Cardiac muscle cell (in vitro differentiated cells and primary cell): ENCODE data around the gene NAXD. TPM values are rescaled to one million over a fixed set of nuclear protein-coding genes. Genes with fewer than 3 reads are reported as not detected.

Source experiments
- DNase-seq, 2 donors: peaks; one replicate each; pipeline versions ENCODE4 v3.0.0 to v3.0.0-alpha.2; 2010 to 2017; ENCODE audit warnings: low read depth in 1 of 2, low spot score in 1 of 2
- H3K27ac ChIP-seq: fragments of 200-600 bp; sonication (generic); 2 replicates; pipeline ENCODE4 v1.5.1; 2016
- H3K27me3 ChIP-seq: fragments of 200-600 bp; sonication (generic); 2 replicates; pipeline ENCODE4 v1.6.0; 2016; ENCODE audit warnings: control low read depth
- H3K36me3 ChIP-seq: fragments of 200-600 bp; sonication (generic); 2 replicates; pipeline ENCODE4 v1.5.1; 2016; ENCODE audit warnings: control low read depth
- H3K4me1 ChIP-seq: fragments of 200-600 bp; sonication (generic); 2 replicates; pipeline ENCODE4 v1.8.1; 2017; ENCODE audit warnings: low read depth, mild to moderate bottlenecking, mixed run types
- H3K4me3 ChIP-seq: fragments of 200-600 bp; sonication (generic); 2 replicates; pipeline ENCODE4 v1.5.1; 2016; ENCODE audit warnings: mild to moderate bottlenecking
- H3K9me3 ChIP-seq: fragments of 200-600 bp; sonication (generic); 2 replicates; pipeline ENCODE4 v1.5.1; 2017; ENCODE audit warnings: low read depth, mild to moderate bottlenecking, control low read depth
- CTCF ChIP-seq: IDR thresholded peaks from 2 replicates; pipeline ENCODE4 v1.5.1; 2012; ENCODE audit warnings: low read depth, mild to moderate bottlenecking, low read length
- polyA plus RNA-seq: library from polyadenylated mRNA; unstranded; fragments of >200 nt; fragmentation: Nextera tagmentation; extraction: Ambion mirVana; gene quantifications from 2 replicates; pipeline ENCODE4 v1.2.1, GENCODE V29; 2016
- total RNA-seq: library from RNA; depleted of rRNA; stranded (reverse); fragments of >200 nt; gene quantifications from 2 replicates; pipeline ENCODE4 v1.2.3, GENCODE V29; 2016

NAXD gene
- total and polyA plus RNA-seq, 2 experiments from 2014 or later, result 36.8 to 40.7 TPM

DNA sequence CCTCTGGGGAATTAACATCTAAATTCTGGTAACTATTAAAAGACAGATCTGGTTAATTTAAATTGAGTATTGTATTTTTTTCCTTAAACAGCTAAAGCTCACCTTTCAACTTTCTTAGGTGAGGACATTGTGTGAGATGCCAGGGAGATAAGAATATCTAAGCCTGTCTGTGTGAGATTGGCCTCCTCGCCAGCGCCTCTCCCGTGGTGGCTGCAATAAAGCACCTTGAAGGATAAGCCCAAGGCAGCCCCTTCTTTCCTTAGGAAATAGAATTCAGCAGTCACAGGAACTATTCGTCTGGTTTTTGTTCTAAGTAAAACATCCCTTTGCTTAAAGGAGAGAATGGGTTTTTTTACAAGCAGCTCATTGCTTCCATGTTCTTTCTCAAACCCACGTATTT lies 24.6 kb downstream of the NAXD start:
- peaks cover 36% of the 10 kb centered on the region for H3K36me3 ChIP-seq
- no peaks in the 10 kb centered on the region for H3K9me3 ChIP-seq
- no peak for DNase-seq
- no peaks in the 10 kb centered on the region for H3K27me3 ChIP-seq
- TF ChIP-seq CTCF, result no peak
- H3K4me3 ChIP-seq, result no peak overlapping the region
- H3K27ac ChIP-seq, result peak overlapping the region; percentile 26
- peaks cover 3% of the 10 kb centered on the region for H3K4me1 ChIP-seq

DNA sequence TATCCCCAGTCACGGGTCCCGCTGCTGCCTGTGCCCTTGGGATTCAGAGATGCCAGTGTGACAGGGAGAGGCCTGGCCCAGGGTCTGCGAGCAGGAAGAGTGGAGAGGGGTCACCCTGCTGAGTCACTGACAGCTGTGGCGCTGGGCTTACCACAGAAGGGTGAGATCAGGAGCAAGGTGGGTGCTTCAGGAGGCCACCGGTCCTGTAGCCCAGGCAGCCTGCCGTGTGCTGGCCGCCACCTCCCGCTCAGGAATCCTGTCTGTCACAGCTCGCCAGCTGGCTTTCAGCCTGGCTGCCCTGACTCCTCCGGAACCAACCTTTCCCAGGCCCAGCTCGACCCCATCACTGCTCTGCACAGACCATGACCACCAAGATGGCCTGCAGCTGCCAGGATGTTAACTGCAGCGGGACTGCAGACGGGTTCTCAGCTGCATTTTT lies 25.3 kb downstream of the NAXD start:
- H3K27ac ChIP-seq, result peak overlapping the region; percentile 13
- H3K36me3 ChIP-seq, result peaks cover 34% of the 10 kb centered on the region
- no peak for TF ChIP-seq CTCF
- H3K4me3 ChIP-seq, result no peak overlapping the region
- H3K4me1 ChIP-seq, result peaks cover 3% of the 10 kb centered on the region
- H3K9me3 ChIP-seq, result no peaks in the 10 kb centered on the region
- no peaks in the 10 kb centered on the region for H3K27me3 ChIP-seq
- no peak for DNase-seq

- peaks cover 3% of the 10 kb centered on the region for H3K4me1 ChIP-seq
- no peaks in the 10 kb centered on the region for H3K9me3 ChIP-seq
- TF ChIP-seq CTCF, result no peak
- H3K4me3 ChIP-seq, result no peak overlapping the region
- H3K27ac ChIP-seq, result peak overlapping the region; percentile 39
- no peaks in the 10 kb centered on the region for H3K27me3 ChIP-seq
- DNase-seq, result no peak
- H3K36me3 ChIP-seq, result peaks cover 29% of the 10 kb centered on the region
Measured at GRCh38 chr13:110641055-110642015, 26.0 kb downstream of the NAXD start.

DNA sequence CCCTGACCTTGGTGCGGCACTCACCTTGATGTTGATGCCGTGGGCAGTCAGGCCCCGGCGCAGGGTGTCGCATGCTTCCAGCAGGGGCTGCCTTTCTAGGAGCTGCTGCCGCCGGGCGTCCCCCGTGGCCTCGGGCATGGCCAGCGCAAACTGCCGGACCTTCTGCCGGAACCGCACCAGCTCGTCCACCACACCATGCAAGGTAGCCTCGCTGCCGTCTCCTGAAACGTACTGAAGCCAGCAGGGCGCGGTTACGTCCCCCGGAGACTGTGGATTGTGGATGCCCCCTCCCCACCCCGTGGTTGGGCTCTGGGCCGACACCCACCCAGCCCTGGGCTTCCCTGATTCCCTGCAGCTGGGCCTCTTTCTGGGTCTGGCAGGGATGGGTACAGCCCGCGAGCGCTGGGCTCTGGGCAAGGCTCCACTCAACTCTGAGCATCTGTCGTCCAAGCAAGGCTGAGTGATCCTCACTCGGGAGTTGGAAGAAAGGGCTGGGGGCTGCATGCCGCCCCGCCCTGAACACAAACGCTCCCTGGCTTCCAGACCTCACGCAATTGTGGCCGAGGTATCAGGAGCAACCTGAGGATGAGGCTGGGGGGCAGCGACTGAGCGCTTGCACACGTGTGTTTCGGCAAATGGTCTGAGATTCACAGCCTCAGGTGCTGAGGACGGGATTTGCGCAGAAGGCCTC lies 27.1 kb downstream of the NAXD start:
- Histone ChIP-seq H3K36me3 (peaks cover 25% of the 10 kb centered on the region), H3K27ac (no peak overlapping the region), H3K4me3 (no peak overlapping the region), H3K4me1 (peaks cover 3% of the 10 kb centered on the region), H3K27me3 (no peaks in the 10 kb centered on the region), H3K9me3 (no peaks in the 10 kb centered on the region)
- no peak for TF ChIP-seq CTCF
- no peak for DNase-seq

DNA sequence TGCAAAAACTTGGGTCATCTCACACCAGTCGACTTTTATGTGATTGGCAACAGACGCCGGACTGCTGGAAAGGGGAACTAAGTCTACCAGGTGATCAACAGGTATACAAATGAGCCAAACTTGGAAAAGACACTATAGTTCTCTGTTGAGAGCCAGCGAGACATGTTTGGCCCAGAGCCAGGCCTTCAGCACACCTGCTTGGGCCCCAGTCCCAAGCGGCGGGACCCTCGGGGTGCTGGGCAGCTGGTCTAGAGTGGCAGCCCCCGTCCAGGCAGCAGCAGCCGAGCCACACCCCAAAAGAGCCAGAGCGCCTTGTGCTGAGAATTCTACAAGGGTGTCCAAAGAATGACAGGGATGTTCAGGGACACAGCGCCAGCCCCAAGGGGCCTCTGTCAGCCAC lies 28.0 kb downstream of the NAXD start:
- no peak for TF ChIP-seq CTCF
- Histone ChIP-seq H3K27me3 (no peaks in the 10 kb centered on the region), H3K27ac (peak overlapping the region; percentile 13), H3K4me1 (peaks cover 3% of the 10 kb centered on the region), H3K9me3 (no peaks in the 10 kb centered on the region), H3K36me3 (peaks cover 24% of the 10 kb centered on the region), H3K4me3 (no peak overlapping the region)
- no peak for DNase-seq
